ENCODE data around the gene TLL2.

DNA sequence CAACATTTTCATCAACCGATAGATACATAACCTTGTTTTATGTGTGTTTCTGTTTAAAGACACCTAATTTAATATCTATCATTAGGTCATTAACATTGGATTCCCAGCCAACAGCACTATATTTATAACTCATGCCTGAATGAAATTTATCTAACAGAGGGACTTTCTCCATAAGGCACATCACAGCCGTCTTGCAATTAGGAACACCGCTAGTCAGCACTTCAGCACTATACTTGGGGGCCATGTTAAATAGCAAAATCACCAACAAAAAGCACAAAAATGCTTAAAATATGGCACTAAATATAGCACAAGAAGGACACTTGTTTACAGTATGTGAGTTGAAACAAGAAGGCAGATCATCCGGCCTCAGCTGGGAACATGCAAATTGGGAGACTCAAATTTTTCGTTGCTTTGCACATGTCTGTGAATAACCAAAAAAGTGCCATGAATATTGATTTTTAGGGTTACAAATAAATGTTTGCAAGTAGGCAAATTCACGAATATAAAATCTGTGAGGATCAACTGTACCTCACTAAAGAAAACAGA lies 51.0 kb downstream of the TLL2 start:
- TF ChIP-seq CTCF (IDR thresholded peaks at IDR 0.05) (no peak), POLR2A (IDR thresholded peaks at IDR 0.05) (no peak)

Data from esophagus squamous epithelium (tissue), 4 donors.